HG02981 (cell line): ENCODE measurements around the gene SLC22A5.
"Not testable (repeated sequence)": the region's sequence is repeated elsewhere in the genome, so short reads cannot be mapped to it uniquely, and the experiment has no call there.

Experiments
- ATAC-seq: cut with Tn5 transposase; IDR thresholded peaks from one replicate; pipeline ENCODE4 v1.9.1; 2021; ENCODE audit warnings: mild to moderate bottlenecking, moderate library complexity; ENCODE audit not compliant: unreplicated experiment

SLC22A5 gene

GRCh38 chr5:132426525-132427138 lies 57.1 kb downstream of the SLC22A5 start:
- ATAC-seq = peak; percentile 37

DNA sequence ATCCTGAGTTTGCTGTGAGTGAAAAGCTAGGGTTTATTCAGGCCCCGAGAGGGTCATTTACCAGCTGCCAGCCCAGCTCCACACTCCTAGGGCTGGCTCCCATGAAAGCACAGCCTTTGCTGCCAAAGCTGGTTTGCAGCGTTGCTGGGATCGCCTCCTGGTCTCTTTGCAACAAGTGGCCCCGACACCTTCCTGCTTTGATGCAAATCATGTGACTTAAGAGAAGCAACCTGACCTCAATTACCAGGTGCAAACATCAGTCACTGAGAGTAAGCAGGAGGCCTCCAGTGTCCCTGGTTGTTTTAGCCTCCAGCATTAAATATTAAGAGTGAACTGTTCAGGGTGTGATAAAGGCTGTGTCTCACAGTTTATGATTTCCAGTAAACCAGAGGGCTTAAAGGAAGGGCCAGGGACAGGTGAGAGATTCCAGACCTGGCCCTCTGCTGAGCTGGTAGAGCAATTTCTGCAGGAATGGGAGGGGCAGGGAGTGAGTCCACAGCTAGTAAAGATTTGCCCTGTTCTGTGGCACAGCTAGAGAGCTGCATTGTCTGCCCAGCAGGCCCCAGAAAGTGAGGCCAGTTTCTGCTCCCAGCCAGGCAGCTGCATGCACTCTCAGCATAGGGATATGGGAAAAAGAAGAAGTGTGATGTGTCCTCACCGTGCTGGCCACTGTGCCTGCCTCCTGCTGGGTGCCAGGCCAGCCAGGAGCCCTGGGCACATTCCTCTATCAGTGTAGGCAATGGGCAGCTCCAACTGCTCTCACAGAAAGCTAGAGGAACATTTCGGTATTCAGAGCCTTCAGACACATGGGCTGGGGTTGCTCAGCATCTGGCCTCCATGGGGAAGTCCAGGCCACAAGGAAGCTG lies 58.0 kb downstream of the SLC22A5 start:
- no peak for ATAC-seq

DNA sequence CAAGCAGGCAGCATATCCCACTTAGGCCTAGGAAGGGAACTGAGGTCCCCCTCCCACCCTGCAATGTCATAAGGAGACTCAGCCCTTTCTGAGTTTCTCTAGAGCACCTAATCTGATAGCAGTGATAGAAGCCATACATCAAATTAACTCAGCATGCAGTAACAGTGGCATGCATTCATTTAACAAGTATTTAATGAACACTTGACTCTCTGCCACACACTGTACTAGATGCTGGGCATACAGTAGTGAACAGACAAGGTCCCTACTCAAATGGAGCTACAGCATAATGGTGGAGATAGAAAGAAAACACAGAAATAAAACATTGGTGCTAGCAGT lies 58.6 kb downstream of the SLC22A5 start:
- ATAC-seq = no peak

DNA sequence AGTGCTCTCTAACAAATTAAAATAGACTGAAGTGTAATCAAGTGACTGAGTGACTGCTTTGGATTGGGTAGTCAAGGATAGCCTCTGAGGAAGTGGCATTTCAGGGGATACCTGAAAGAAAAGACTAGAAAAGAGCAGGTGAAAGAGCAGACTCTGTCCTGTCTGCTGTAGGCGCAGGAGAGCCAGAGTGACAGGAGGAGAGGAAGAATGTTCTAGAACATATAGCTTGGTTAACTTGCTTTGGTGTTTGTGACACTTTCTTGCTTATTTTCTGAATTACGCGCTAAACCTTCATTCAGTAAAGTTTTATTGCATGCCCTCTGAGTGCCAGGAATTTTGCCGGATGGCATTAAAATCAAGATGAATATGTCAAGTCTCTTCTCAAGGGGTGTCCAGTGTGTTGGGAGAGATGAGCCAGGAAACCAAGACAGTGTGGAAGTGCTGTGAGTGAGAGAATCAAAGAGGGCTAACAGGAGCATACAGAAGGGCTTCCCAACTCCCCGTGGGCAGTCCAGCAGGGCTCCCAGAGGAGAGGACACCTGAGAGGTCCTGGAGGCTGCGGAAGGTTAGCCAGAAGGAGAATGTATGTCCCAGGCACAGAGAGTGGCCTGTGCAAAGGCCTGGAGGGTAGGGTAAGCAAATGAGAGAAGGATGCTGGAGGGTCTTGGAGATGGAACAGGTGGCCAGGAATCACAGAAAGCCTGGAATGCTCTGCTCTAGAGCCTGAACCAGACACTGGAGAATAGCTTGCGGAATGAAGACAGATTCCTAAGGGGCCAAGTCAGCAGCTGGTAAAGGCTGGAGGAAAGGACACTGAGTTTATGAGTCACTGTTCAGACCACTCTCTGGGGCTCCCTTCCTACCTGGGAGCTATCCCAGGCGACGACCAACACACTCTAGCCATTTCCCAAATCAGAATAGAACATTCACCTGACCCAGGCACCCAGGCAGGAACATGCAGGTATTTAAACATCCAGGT lies 59.3 kb downstream of the SLC22A5 start:
- no peak for ATAC-seq

DNA sequence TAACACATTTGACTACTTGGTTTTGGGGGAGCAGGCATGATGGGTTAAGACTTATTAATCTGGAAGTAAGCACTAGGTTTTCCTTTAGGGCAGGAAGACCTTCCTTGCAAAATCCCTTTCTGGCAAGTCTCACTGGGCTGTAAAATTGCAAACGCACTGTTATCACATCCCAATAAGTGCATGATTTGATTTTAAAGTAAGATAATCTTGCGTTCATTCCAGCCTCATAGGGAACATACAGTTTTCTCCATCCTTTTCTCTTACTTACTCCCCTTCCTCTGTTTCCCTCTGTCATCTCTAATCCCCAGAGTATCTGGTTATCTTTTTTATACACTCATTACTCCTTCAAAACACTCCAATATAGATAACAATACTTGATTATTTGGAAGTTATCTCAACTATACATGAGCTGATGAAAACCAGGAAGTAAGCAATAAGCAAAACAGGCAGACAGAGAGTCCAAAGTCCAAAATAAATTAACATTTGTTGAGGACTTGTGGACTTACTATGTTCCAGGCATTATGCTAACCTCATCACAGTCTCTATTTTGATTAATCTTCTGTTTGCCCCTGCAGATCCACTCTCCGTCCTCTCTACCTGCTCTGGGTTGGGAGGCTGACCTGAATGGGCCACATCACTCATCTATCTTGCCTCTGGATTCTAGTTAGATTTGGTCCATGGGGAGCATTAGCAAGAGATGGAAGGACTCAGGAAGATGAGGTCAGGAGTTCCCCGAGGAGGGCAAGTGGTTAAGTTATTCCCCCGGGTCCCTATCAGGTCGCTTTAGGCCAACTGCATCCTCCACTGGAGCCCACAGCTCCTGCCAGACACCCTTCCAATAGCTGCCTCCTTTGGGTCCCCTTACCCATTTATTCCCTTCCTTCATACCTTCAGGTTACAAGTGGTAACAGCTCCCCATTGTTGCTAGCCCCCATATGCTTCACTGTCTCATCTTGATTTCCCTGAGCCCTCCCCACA lies 60.2 kb downstream of the SLC22A5 start:
- ATAC-seq = no peak

DNA sequence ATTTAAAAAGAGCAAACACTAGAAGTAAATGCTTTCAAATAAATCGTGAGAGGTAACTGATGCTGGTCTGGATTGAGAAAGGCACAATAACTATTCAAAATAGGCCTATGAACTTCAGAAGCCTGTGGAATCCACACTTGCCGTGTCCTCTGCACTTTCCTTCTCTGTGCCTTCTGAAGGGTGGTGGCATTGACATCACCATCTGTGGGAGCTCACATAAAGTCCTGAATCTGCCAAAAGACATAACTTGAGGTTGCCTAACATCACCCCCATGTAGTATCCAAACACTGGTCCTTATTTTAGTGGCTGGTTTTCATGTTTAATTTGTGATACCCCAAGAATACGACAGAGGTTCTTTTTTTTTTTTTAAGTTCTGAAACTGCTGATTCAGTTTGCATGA lies 61.2 kb downstream of the SLC22A5 start:
- no peak for ATAC-seq

DNA sequence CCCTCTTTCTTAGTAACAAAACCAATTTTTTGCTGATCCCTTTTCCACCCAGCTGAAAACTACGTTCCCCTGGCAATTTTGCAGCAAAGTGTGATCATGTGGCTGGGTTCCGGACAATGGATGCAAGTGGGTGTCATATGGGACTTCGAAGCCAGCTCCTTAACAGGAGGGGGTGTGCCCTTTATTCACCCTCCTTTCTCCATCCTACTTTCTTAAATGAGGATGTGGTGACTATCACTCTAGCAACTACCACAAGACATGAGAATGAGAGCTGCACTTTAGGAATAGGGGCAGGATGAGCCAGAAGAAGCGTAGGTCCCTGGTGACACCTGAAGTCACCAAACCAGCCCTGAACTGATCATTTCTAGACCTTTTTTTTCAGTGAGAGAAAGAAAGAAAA lies 62.1 kb downstream of the SLC22A5 start:
- no peak for ATAC-seq

DNA sequence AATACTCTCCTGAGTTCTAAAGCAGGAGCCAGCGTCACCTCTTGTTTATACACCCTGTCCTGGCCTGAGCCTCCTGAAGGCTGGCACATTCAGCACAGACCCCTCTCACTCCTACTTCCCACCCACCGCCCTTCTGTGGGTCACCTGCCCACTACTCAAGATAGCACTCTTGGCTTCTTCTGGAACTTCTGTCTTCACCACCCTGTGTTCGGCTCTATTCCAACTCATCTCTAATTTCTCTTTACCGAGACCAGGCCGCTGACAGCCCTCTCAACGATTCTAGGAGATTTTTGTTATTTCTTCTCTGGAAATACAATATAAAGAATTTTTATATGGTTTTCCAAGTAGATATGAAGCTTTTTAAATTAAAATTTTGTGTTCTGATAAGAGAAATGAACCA lies 63.6 kb downstream of the SLC22A5 start:
- no peak for ATAC-seq

- no peak for ATAC-seq
Measured at GRCh38 chr5:132434416-132435286, 65.1 kb downstream of the SLC22A5 start.

GRCh38 chr5:132435447-132435846 lies 65.9 kb downstream of the SLC22A5 start:
- no peak for ATAC-seq

DNA sequence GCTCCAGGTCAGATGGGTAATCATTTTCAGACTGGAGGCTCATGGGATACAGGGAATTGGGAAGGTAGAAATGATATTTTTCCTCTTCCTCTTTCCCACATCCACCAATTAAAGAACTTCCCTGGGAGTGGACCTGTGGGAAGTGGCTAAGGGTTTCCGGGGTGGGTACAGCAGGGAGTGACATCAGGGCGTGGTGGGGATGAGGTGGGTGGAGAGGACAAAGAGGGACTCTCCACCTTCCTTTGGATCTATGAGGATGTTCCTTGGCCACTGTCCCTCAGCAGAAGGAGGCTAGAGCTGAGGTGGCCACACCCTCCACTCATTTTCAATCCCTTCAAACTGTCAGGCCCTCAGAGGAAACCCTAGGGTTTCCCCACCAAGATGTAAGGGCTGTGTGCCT lies 66.4 kb downstream of the SLC22A5 start:
- no peak for ATAC-seq

DNA sequence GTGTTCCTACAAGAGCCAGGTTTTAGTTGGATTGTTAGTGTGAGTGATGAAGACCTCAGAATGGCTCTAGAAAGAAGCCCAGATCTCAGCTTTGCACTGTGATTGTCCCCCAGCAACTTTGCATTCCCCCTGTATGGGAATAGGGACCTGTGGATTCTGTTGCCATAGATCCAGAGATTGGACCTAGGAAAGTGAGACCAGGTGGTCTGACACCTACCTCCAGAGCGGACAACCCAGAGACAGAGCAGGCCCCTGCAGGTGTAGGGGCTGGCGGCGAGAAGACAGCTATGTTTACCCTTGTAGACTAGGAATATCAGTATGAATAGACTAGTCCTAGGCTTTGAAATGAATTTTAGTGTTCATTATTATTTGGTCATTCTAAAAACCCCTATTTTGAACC lies 67.4 kb downstream of the SLC22A5 start:
- ATAC-seq = no peak

DNA sequence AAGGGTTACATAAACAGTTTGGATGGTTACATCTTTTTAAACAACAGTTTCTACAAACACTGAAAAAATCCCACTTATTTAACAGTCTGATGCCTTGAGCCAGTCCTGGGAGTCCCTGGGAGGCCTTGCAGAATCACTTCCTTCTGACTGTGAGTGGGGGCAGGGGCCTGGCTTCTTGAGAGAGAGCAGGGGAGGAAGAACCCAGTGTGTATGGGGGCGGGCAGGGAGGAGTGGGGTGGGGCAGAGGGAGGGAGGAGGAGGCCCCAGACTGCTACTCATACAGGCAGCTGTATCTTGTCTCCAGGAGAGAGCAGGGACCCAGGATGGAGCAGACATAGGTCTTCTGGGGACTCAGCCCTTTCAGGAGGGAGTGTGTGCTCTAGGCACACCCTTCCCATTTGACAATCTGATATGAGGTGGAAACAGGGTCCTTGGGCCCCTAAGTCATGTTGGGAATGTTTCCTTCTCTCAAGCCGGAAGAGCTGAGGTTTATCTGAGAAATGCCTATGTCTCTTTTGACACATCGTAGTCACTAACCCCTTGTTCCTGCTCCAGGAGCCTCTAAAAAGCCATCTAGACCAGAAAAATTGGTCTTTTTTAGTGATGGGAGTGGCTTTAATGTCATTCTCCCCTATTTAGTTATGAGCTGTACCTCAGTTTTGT lies 68.2 kb downstream of the SLC22A5 start:
- ATAC-seq = peak; percentile 78

- ATAC-seq = not testable (repeated sequence)
Measured at GRCh38 chr5:132438267-132438645, 68.7 kb downstream of the SLC22A5 start.

DNA sequence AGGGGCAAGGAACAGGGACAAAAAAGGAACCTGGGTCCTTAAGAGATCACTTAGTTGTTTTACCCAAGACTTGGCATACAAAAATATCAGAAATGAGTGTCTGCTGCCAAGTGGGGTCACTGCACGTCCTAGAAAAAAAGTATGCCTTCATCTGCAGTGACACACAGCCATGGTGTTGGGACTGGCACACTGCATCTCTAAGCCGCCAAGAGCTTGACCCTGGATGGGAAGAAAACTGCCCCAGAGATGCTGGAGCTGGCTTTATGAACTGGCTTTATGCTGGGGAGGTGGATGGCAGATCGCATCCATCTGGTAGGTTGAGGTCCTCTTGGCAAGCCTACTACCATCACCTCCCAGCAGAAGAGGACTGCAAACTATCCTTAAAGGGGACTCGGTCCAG lies 69.4 kb downstream of the SLC22A5 start:
- no peak for ATAC-seq

DNA sequence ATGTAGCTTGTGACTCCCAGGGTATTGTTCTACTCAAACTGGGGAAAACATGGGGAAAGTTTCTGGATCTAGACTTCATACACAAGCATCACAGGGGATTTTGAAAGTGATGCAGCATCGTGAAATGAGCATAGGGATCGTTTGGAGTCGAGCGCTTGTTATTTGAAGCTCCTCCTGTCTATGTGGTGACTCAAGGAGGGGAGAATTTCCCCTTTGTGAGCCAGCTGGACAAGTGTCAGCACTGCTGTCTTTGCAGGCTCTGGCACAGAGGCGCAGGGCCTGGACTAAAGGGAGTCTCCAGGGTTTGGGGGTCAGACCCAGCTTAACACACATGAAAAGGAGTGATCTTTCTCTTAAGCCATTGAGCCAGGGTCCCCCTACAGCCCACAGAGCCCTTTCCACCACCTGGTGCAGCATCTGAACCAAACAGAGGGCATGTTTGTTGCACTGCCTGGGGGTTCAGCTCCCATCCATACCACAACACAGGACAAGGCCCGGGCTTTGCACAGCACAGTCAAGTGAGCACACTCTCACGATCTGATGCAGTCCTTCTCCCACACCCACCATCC lies 70.1 kb downstream of the SLC22A5 start:
- ATAC-seq = no peak

DNA sequence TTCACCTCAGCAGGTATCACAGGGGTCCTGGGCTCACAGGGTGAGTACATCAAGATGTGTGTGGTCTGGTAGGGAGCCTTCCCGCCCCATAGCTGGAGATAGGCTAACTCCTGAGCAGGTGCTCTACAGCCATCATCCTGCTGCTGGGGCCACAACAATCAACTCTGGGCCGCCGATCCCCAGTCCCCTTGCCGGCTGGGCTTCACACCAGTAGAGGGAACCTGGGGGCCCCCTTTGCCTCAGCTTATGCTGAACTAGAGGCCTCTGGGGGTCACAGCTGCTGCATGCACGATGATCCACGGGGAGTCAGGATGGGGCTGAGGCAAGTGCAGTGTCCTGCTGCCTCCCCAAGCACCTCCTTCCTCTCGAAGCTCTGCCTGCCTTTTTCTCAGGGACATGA lies 74.6 kb downstream of the SLC22A5 start:
- ATAC-seq = no peak
